ENCODE measurements around the gene NAALADL2.

DNA sequence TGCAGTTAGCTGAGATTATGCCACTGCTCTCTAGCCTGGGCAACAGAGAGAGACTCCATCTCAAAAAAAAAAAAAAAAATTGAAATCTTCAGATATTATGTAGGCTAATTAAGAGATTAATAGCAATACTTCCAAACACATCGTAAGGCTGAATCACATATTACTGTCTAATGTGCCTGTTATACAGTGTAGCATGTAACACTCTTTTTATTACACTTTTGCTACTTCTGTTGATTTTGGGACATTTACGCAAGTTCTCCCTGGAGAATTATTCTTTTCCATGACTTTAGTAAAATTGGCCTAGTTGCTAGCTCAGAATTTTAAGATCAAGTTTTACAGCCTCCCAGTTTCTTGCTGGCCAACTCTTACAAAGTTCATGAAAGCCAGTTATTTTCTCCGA is 605.2 kb downstream of the NAALADL2 start:
- TF ChIP-seq, protein P1, sequence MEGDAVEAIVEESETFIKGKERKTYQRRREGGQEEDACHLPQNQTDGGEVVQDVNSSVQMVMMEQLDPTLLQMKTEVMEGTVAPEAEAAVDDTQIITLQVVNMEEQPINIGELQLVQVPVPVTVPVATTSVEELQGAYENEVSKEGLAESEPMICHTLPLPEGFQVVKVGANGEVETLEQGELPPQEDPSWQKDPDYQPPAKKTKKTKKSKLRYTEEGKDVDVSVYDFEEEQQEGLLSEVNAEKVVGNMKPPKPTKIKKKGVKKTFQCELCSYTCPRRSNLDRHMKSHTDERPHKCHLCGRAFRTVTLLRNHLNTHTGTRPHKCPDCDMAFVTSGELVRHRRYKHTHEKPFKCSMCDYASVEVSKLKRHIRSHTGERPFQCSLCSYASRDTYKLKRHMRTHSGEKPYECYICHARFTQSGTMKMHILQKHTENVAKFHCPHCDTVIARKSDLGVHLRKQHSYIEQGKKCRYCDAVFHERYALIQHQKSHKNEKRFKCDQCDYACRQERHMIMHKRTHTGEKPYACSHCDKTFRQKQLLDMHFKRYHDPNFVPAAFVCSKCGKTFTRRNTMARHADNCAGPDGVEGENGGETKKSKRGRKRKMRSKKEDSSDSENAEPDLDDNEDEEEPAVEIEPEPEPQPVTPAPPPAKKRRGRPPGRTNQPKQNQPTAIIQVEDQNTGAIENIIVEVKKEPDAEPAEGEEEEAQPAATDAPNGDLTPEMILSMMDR (IDR thresholded peaks at IDR 0.05; ENCODE audit: borderline replicate concordance, extremely low read depth, low read length, poor library complexity, severe bottlenecking): no peak
- TF ChIP-seq EZH2 (IDR thresholded peaks at IDR 0.05; ENCODE audit: borderline replicate concordance, low read depth, low read length, severe bottlenecking): no peak

Measured in DND-41 (cell line).